H1 (cell line): ENCODE results near the gene RALY. TPM values are rescaled to one million over a fixed set of nuclear protein-coding genes. Genes with fewer than 3 reads are reported as not detected.

ENCODE experiments used
- CTCF ChIA-PET: fragments of 300-600 bp; sonication (Branson Sonifier 250); formaldehyde crosslinking; loops from one replicate; lab custom pipeline; 2021; ENCODE audit not compliant: partially characterized antibody; lab: Charles Lee
- POLR2A ChIA-PET: fragments of 300-600 bp; sonication (Branson Sonifier 250); formaldehyde crosslinking; loops from one replicate; lab custom pipeline; 2021; ENCODE audit warnings: inconsistent platforms; ENCODE audit not compliant: partially characterized antibody; lab: Charles Lee
- DNase-seq, 2 experiments: peaks; one replicate each; pipeline versions ENCODE4 v3.0.0 to v3.0.0-alpha.2; 2010 to 2022; ENCODE audit warnings: low spot score in 2 of 2, low read depth in 1 of 2, mixed read lengths in 1 of 2
- FAIRE-seq: peaks from 2 replicates; lab custom pipeline; 2011; peaks lifted over from hg19 to GRCh38; lab: Jason Lieb, UNC
- H2AFZ ChIP-seq: 2 replicates; pipeline ENCODE4 v1.8.1; 2012; ENCODE audit warnings: low read length, inconsistent platforms
- H2AK5ac ChIP-seq: 2 replicates; pipeline ENCODE4 v1.6.1; 2013; ENCODE audit warnings: low read depth, low read length
- H2BK120ac ChIP-seq: replicated peaks from 2 replicates; pipeline ENCODE3; 2013; ENCODE audit warnings: low read depth, low read length, inconsistent platforms
- H2BK12ac ChIP-seq: 2 replicates; pipeline ENCODE4 v1.6.1; 2013; ENCODE audit warnings: low read depth, low read length
- H2BK15ac ChIP-seq: 2 replicates; pipeline ENCODE4 v1.6.1; 2013; ENCODE audit warnings: low read length
- H2BK20ac ChIP-seq: 2 replicates; pipeline ENCODE4 v1.6.1; 2013; ENCODE audit warnings: low read length
- H2BK5ac ChIP-seq: 2 replicates; pipeline ENCODE4 v1.6.1; 2013; ENCODE audit warnings: low read depth, low read length
- H3K14ac ChIP-seq: 2 replicates; pipeline ENCODE4 v1.6.1; 2013; ENCODE audit warnings: inconsistent platforms; ENCODE audit not compliant: insufficient read length
- H3K18ac ChIP-seq: 2 replicates; pipeline ENCODE4 v1.6.1; 2013; ENCODE audit warnings: low read length; ENCODE audit errors: extremely low read depth
- H3K23ac ChIP-seq: 2 replicates; pipeline ENCODE4 v1.6.1; 2013; ENCODE audit warnings: inconsistent platforms; ENCODE audit not compliant: insufficient read length
- H3K23me2 ChIP-seq: 2 replicates; pipeline ENCODE4 v1.6.1; 2013; ENCODE audit warnings: low read depth, low read length
- H3K27ac ChIP-seq: 2 replicates; pipeline ENCODE4 v1.6.1; 2011; ENCODE audit warnings: low read depth, low read length, inconsistent platforms
- H3K27me3 ChIP-seq, 4 experiments: replicated peaks in 1 of 4; 1 replicate in 1 of 4; 2 replicates in 3 of 4; pipeline versions ENCODE4 v1.6.1 to v1.8.1; 2011 to 2013; ENCODE audit warnings: low read length in 3 of 4, mild to moderate bottlenecking in 3 of 4, inconsistent platforms in 2 of 4, mixed read lengths in 2 of 4, moderate library complexity in 1 of 4; ENCODE audit not compliant: control insufficient read depth in 3 of 4, insufficient read depth in 3 of 4; ENCODE audit errors: extremely low read depth in 1 of 4
- H3K36me3 ChIP-seq, 4 experiments: 2 replicates each; pipeline versions ENCODE4 v1.6.1 to v1.8.1; 2011 to 2013; ENCODE audit warnings: mild to moderate bottlenecking in 4 of 4, low read length in 3 of 4, moderate library complexity in 2 of 4, control low read depth in 1 of 4, inconsistent platforms in 1 of 4; ENCODE audit not compliant: insufficient read depth in 4 of 4, control insufficient read depth in 2 of 4
- H3K4ac ChIP-seq: replicated peaks from 2 replicates; pipeline ENCODE3; 2013; ENCODE audit warnings: low read length, low read depth, mixed read lengths, inconsistent platforms; ENCODE audit not compliant: insufficient read length
- H3K4me1 ChIP-seq, 4 experiments: replicated peaks in 1 of 4; 1 replicate in 1 of 4; 2 replicates in 3 of 4; pipeline versions ENCODE4 v1.6.1 to v1.8.1; 2011 to 2013; ENCODE audit warnings: low read length in 3 of 4, inconsistent platforms in 2 of 4, mixed read lengths in 1 of 4; ENCODE audit not compliant: insufficient read depth in 4 of 4, control insufficient read depth in 3 of 4
- H3K4me2 ChIP-seq, 2 experiments: 2 replicates each; pipeline versions ENCODE4 v1.6.1 to v1.8.1; 2011 to 2013; ENCODE audit warnings: low read depth in 2 of 2, low read length in 2 of 2, control low read depth in 1 of 2, inconsistent platforms in 1 of 2, mild to moderate bottlenecking in 1 of 2; ENCODE audit not compliant: insufficient read depth in 1 of 2
- H3K4me3 ChIP-seq, 4 experiments: fragments of 200-600, 300-600 bp in 1 of 4; sonication (generic), shearing (Covaris generic), sonication (Bioruptor Twin) in 1 of 4; 2 replicates each; pipeline versions ENCODE4 v1.5.1 to v1.8.1; 2011 to 2016; ENCODE audit warnings: low read length in 4 of 4, low read depth in 3 of 4, control low read depth in 2 of 4, inconsistent platforms in 2 of 4, mild to moderate bottlenecking in 2 of 4, mixed read lengths in 1 of 4, moderate library complexity in 1 of 4; ENCODE audit not compliant: insufficient read depth in 2 of 4; ENCODE audit errors: extremely low read depth in 1 of 4
- H3K56ac ChIP-seq: replicated peaks from 2 replicates; pipeline ENCODE3; 2013; ENCODE audit warnings: low read depth, mild to moderate bottlenecking, mixed read lengths, low read length, inconsistent platforms; ENCODE audit not compliant: insufficient read length
- H3K79me1 ChIP-seq: 2 replicates; pipeline ENCODE4 v1.6.1; 2013; ENCODE audit warnings: low read depth, low read length, control low read depth
- H3K79me2 ChIP-seq, 2 experiments: 2 replicates each; pipeline versions ENCODE4 v1.6.1 to v1.8.1; 2012 to 2013; ENCODE audit warnings: low read length in 2 of 2, mild to moderate bottlenecking in 2 of 2, inconsistent platforms in 1 of 2; ENCODE audit not compliant: insufficient read depth in 2 of 2, control insufficient read depth in 1 of 2
- H3K9ac ChIP-seq, 4 experiments: replicated peaks in 1 of 4; 1 replicate in 1 of 4; 2 replicates in 3 of 4; pipeline versions ENCODE4 v1.6.1 to v1.8.1; 2011 to 2013; ENCODE audit warnings: low read depth in 3 of 4, low read length in 3 of 4, control low read depth in 2 of 4, mild to moderate bottlenecking in 2 of 4, moderate library complexity in 2 of 4, inconsistent platforms in 1 of 4; ENCODE audit errors: extremely low read depth in 1 of 4
- H3K9me3 ChIP-seq, 2 experiments: 2 replicates each; pipeline versions ENCODE4 v1.6.1 to v1.8.1; 2012 to 2013; ENCODE audit warnings: mild to moderate bottlenecking in 2 of 2, moderate library complexity in 2 of 2, control low read depth in 1 of 2, inconsistent platforms in 1 of 2, low read depth in 1 of 2, low read length in 1 of 2, mixed read lengths in 1 of 2; ENCODE audit not compliant: insufficient read depth in 2 of 2
- H4K20me1 ChIP-seq, 2 experiments: replicated peaks in 1 of 2; 2 replicates each; pipeline versions ENCODE3 to v1.8.1; 2011 to 2013; ENCODE audit warnings: inconsistent platforms in 2 of 2, low read length in 2 of 2, mild to moderate bottlenecking in 1 of 2; ENCODE audit not compliant: insufficient read depth in 2 of 2, control insufficient read depth in 1 of 2
- H4K5ac ChIP-seq: 2 replicates; pipeline ENCODE4 v1.6.1; 2013; ENCODE audit warnings: low read length, low read depth, mixed read lengths, inconsistent platforms; ENCODE audit not compliant: insufficient read length
- H4K8ac ChIP-seq: 2 replicates; pipeline ENCODE4 v1.8.0; 2013; ENCODE audit warnings: mild to moderate bottlenecking, moderate library complexity, low read length, inconsistent platforms; ENCODE audit not compliant: insufficient read depth; ENCODE audit errors: extremely low read depth
- H4K91ac ChIP-seq: replicated peaks from 2 replicates; pipeline ENCODE3; 2013; ENCODE audit warnings: low read length, mixed read lengths, inconsistent platforms; ENCODE audit not compliant: insufficient read length
- ASH2L ChIP-seq: fragments of 200-600, 300-600 bp; sonication (generic); IDR thresholded peaks from one replicate; pipeline ENCODE4 v1.7.1; 2017; ENCODE audit warnings: low read length
- GTF2F1 ChIP-seq: IDR thresholded peaks from 2 replicates; pipeline ENCODE4 v1.6.1; 2012; ENCODE audit warnings: low read depth, low read length, improper control_type of control experiment, borderline replicate concordance
- KDM4A ChIP-seq: IDR thresholded peaks from one replicate; pipeline ENCODE4 v1.7.1; 2012; ENCODE audit warnings: low read depth, mild to moderate bottlenecking, moderate library complexity, low read length, inconsistent platforms; ENCODE audit not compliant: severe bottlenecking
- PHF8 ChIP-seq: fragments of 200-600 bp; sonication (generic); conservative IDR thresholded peaks from 2 replicates; pipeline ENCODE4 v1.7.1; 2012; ENCODE audit warnings: low read depth, mild to moderate bottlenecking, inconsistent platforms, low read length, moderate library complexity
- RAD21 ChIP-seq, 2 experiments: IDR thresholded peaks in 1 of 2; conservative IDR thresholded peaks in 1 of 2; 2 replicates each; pipeline ENCODE4 v1.6.1; 2011; ENCODE audit warnings: low read depth in 2 of 2, low read length in 2 of 2, improper control_type of control experiment in 1 of 2, inconsistent platforms in 1 of 2, mild to moderate bottlenecking in 1 of 2, moderate library complexity in 1 of 2
- RBBP5 ChIP-seq: IDR thresholded peaks from 2 replicates; pipeline ENCODE4 v1.7.1; 2012; ENCODE audit warnings: low read depth, mild to moderate bottlenecking, inconsistent platforms, low read length, moderate library complexity, borderline replicate concordance
- SIN3A ChIP-seq, 2 experiments: IDR thresholded peaks in 1 of 2; conservative IDR thresholded peaks in 1 of 2; 2 replicates each; pipeline ENCODE4 v1.6.1; 2011 to 2012; ENCODE audit warnings: low read length in 2 of 2, improper control_type of control experiment in 1 of 2, low read depth in 1 of 2, mild to moderate bottlenecking in 1 of 2
- TBP ChIP-seq: IDR thresholded peaks from 2 replicates; pipeline ENCODE4 v1.6.1; 2011; ENCODE audit warnings: low read depth, low read length, improper control_type of control experiment
- YY1 ChIP-seq: IDR thresholded peaks from 2 replicates; pipeline ENCODE4 v1.6.1; 2011; ENCODE audit warnings: low read depth, mild to moderate bottlenecking, low read length
- WGBS, 2 experiments: shearing (Covaris generic) in 1 of 2; methylation state at CpG; one replicate each; pipeline versions ENCODE4 v1.1.6 to v1.1.7; 2013 to 2015; ENCODE audit warnings: low lambda C conversion rate in 2 of 2, mixed read lengths in 2 of 2, inconsistent platforms in 1 of 2, low coverage in 1 of 2, missing lambda C conversion rate in 1 of 2; ENCODE audit not compliant: insufficient replicate concordance in 2 of 2, insufficient coverage in 1 of 2, insufficient read length in 1 of 2; ENCODE audit errors: extremely low coverage in 1 of 2, missing lambda C conversion rate in 1 of 2; 5-methylcytosine and 5-hydroxymethylcytosine counted together
- polyA plus RNA-seq, 7 experiments: library from polyadenylated mRNA; depleted of rRNA in 3 of 7; stranded (reverse) in 5 of 7; unstranded in 2 of 7; fragments of >200 nt in 5 of 7; fragments of 200-250 nt in 2 of 7; gene quantifications; 1 replicate in 5 of 7; 2 replicates in 1 of 7; 4 replicates in 1 of 7; pipeline versions ENCODE4 v1.2.1 to v1.2.3, GENCODE V29; 2011 to 2013; ENCODE audit warnings: missing spikeins in 2 of 7, mixed read lengths in 2 of 7
- total RNA-seq: library from RNA; stranded (reverse); fragmentation: NEBNext Ultra II Directional; extraction: Animal tissue kit (Norgen Biotek cat#: 25700); gene quantifications from 2 replicates; pipeline ENCODE4 v1.2.1, GENCODE V29; 2021

RALY gene
- total and polyA plus RNA-seq, 2 of the 8 experiments (the other 6 are each of a cell fraction or from before 2014, with no cell fraction given): 133 to 148 TPM

DNA sequence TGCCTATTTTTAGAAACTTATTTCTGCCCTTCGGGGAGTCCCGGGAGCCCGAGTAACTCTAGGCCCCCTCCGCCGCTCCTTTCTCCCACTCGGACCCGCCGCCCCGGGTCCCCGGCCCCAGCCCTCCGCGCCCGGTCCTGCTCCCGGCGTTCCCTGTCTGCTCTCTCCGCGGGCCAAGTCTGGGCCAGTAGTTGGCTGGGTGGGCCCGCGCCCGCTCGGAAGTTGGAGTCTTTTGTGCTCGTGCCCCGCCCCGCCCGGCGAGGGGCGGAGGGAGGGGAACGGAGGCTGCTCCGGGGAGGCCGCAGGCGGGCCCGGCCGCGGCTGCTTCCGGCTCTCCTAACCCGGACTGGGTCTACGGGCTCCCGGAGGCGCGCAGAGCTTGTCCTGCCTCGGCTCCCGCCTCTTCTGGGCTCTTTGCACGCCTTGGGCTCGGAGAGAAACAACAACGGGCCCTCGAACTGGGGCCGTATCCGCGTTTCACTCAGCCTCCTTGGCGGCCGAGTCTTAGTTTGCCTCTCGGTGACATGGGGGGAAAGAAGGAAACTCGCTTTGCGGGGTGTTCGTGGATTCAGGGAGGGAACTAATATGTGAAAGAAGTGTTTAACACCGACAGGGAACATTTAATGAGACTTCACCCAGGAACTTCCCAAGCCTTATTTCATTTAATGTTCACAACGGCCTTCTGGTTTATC lies 657 bp downstream of the RALY start:
- Histone ChIP-seq H2BK120ac (no peak overlapping the region), H3K56ac (peak overlapping the region; percentile 78), H4K8ac (peak overlapping the region; percentile 95), H3K27me3 (no peaks in the 10 kb centered on the region), H3K23ac (no peak overlapping the region), H3K14ac (no peak overlapping the region), H3K9ac (peak overlapping the region; percentile 79 to 91 (median 82)), H3K27ac (peak overlapping the region; percentile 99), H3K23me2 (peaks cover 12% of the 10 kb centered on the region), H4K91ac (no peak overlapping the region), H3K79me1 (peaks cover 17% of the 10 kb centered on the region; the same call in 1 of the 2 replicates), H3K4me1 (peaks cover 1 to 11% (median 5%) of the 10 kb centered on the region in 4 experiments; a peak in 5 of 7 replicates), H4K5ac (no peak overlapping the region), H3K4ac (no peak overlapping the region), H3K18ac (peak overlapping the region; percentile 65; the same call in 1 of the 2 replicates), H2AK5ac (no peak overlapping the region), H4K20me1 (peaks cover 5 to 28% of the 10 kb centered on the region in 2 experiments), H3K79me2 (peaks cover 46 to 64% of the 10 kb centered on the region in 2 experiments), H3K9me3 (no peaks in the 10 kb centered on the region), H2BK20ac (no peak overlapping the region), H3K4me3 (peak overlapping the region; percentile 91 to 92 (median 92)), H2BK15ac (no peak overlapping the region), H3K36me3 (no peaks in the 10 kb centered on the region), H2BK5ac (0 out of 2 replicates have a peak overlapping the region, but pooled peaks have one; percentile 93), H3K4me2 (peak overlapping the region; percentile 79 to 84), H2BK12ac (no peak overlapping the region), H2AFZ (no peak overlapping the region)
- POLR2A ChIA-PET: interaction anchor here (0.5 to 3.9 kb wide), 18 partner anchors 9 to 195 kb away, joined by 3 to 43 read pairs (median 4); partner anchors contain the start of gene EIF2S2
- FAIRE-seq (no peak), DNase-seq (peak; percentile 41 to 82)
- CTCF ChIA-PET: interaction anchor here (1.4 to 2.3 kb wide), 2 partner anchors 28 to 30 kb away, joined by 4 to 8 read pairs; no protein-coding TSS in a partner anchor
- TF ChIP-seq YY1 (0 out of 2 replicates have a peak, but pooled peaks have one; percentile 25), KDM4A (peak; percentile 52), PHF8 (peak; percentile 14; the same call in 1 of the 2 replicates), RBBP5 (0 out of 2 replicates have a peak, but pooled peaks have one; percentile 20), SIN3A (conservative IDR thresholded peaks at IDR 0.05 in 1 of 2, IDR thresholded peaks at IDR 0.05 in 1 of 2; ENCODE audit: low read depth in 1 of 2, low read length in 2 of 2) (no peak), RAD21 (IDR thresholded peaks at IDR 0.05 in 1 of 2, conservative IDR thresholded peaks at IDR 0.05 in 1 of 2; ENCODE audit: low read depth in 2 of 2, low read length in 2 of 2) (0 out of 4 replicates have a peak, but pooled peaks of 1 of the 2 experiments have one; percentile 2), GTF2F1 (no peak), TBP (peak; percentile 37; the same call in 1 of the 2 replicates), ASH2L (peak; percentile 65)
- WGBS, 2 experiments: 2% methylated on average over 33 of the region's 57 CpGs; no CpG with 5 or more reads in 1 of the 2 experiments
